Natural killer cell (primary cell): ENCODE measurements around the gene CASK. TPM values are rescaled to one million over a fixed set of nuclear protein-coding genes. Genes with fewer than 3 reads are reported as not detected.
A peak's percentile ranks its signal among the peaks of the same experiment; 100 is the strongest.

ENCODE experiments used
- ATAC-seq, 3 donors: fragments of 150-1000 bp in 2 of 3; fragments of 200-7000 bp in 1 of 3; cut with Tn5 transposase; 1 replicate in 1 of 3; 2 replicates in 2 of 3; pipeline ENCODE4 v1.10.0; 2021; ENCODE audit warnings: mild to moderate bottlenecking in 2 of 3, moderate library complexity in 2 of 3
- DNase-seq, 2 donors: peaks; one replicate each; pipeline versions ENCODE4 v3.0.0 to v3.0.0-alpha.2; 2013 to 2021; ENCODE audit warnings: mixed read lengths in 1 of 2
- H3K27ac ChIP-seq: one replicate; pipeline ENCODE4 v1.5.1; 2013; ENCODE audit warnings: mild to moderate bottlenecking, low read length
- H3K27me3 ChIP-seq: one replicate; pipeline ENCODE4 v1.6.1; 2013; ENCODE audit warnings: low read length; ENCODE audit not compliant: control insufficient read depth, insufficient read depth
- H3K36me3 ChIP-seq: one replicate; pipeline ENCODE4 v1.6.1; 2013; ENCODE audit warnings: low read length; ENCODE audit not compliant: control insufficient read depth, insufficient read depth
- H3K4me1 ChIP-seq: one replicate; pipeline ENCODE4 v1.6.1; 2013; ENCODE audit warnings: low read length; ENCODE audit not compliant: control insufficient read depth, insufficient read depth
- H3K4me3 ChIP-seq: one replicate; pipeline ENCODE4 v1.5.1; 2013; ENCODE audit warnings: low read length
- H3K9me3 ChIP-seq: one replicate; pipeline ENCODE4 v1.6.1; 2013; ENCODE audit warnings: low read length; ENCODE audit not compliant: control insufficient read depth, insufficient read depth
- H3K27ac Mint-ChIP-seq, 2 donors: one replicate each; pipeline ENCODE4 v1.8.0; 2022; ENCODE audit warnings: mild to moderate bottlenecking in 2 of 2, mixed read lengths in 2 of 2, moderate library complexity in 1 of 2
- H3K27me3 Mint-ChIP-seq, 2 donors: one replicate each; pipeline ENCODE4 v1.8.0; 2022; ENCODE audit warnings: low read depth in 2 of 2, mixed read lengths in 2 of 2
- H3K36me3 Mint-ChIP-seq: one replicate; pipeline ENCODE4 v1.8.0; 2022; ENCODE audit warnings: mixed read lengths
- H3K4me1 Mint-ChIP-seq, 2 donors: one replicate each; pipeline ENCODE4 v1.8.0; 2022; ENCODE audit warnings: mixed read lengths in 2 of 2
- H3K4me3 Mint-ChIP-seq: one replicate; pipeline ENCODE4 v1.8.0; 2022; ENCODE audit warnings: mild to moderate bottlenecking, moderate library complexity, mixed read lengths
- H3K9me3 Mint-ChIP-seq, 2 donors: one replicate each; pipeline ENCODE4 v1.8.0; 2022; ENCODE audit warnings: mixed read lengths in 2 of 2
- CTCF ChIP-seq: fragments of 200-600 bp; IDR thresholded peaks from one replicate; pipeline ENCODE4 v1.8.0; 2022; ENCODE audit warnings: antibody characterized with exemption
- WGBS: methylation state at CpG from one replicate; pipeline ENCODE4 v1.1.7; 2013; ENCODE audit warnings: missing lambda C conversion rate; ENCODE audit not compliant: insufficient coverage; 5-methylcytosine and 5-hydroxymethylcytosine counted together
- intact Hi-C: fragments of 100-400 bp; cut with micrococcal nuclease; formaldehyde crosslinking; loops from one replicate; pipeline ENCODE4 v1.14.2; 2022
- total RNA-seq, 4 donors: library from RNA; stranded (reverse); fragments of 120-200 nt in 1 of 4; gene quantifications; one replicate each; pipeline versions ENCODE4 v1.2.3 to v1.2.4, GENCODE V29; 2013 to 2022

Gene CASK
- total RNA-seq, 3 donors from 2014 or later (not counting 1 experiment from before 2014, with no cell fraction given): 23.5 to 27.9 (median 25.6) TPM

GRCh38 chrX:41670112-41670511, 253.2 kb downstream of the CASK start:
- peaks cover 10 to 21% of the 10 kb centered on the region in 2 donors for H3K4me1 Mint-ChIP-seq
- Histone ChIP-seq H3K36me3 (no peaks in the 10 kb centered on the region), H3K4me1 (peaks cover 9% of the 10 kb centered on the region), H3K27ac (no peak overlapping the region), H3K9me3 (no peaks in the 10 kb centered on the region), H3K4me3 (no peak overlapping the region), H3K27me3 (no peaks in the 10 kb centered on the region)
- peaks cover 0 to 16% of the 10 kb centered on the region in 2 donors for H3K27me3 Mint-ChIP-seq
- ATAC-seq (no peak), DNase-seq (no peak)
- no peak for TF ChIP-seq CTCF
- H3K4me3 Mint-ChIP-seq: no peak overlapping the region
- intact Hi-C loops: no loop called here
- no peaks in the 10 kb centered on the region for H3K36me3 Mint-ChIP-seq
- no peaks in the 10 kb centered on the region for H3K9me3 Mint-ChIP-seq
- H3K27ac Mint-ChIP-seq: no peak overlapping the region

- no peak for TF ChIP-seq CTCF
- Histone ChIP-seq H3K9me3 (no peaks in the 10 kb centered on the region), H3K36me3 (peaks cover 4% of the 10 kb centered on the region), H3K27ac (no peak overlapping the region), H3K4me3 (no peak overlapping the region), H3K4me1 (peaks cover 9% of the 10 kb centered on the region), H3K27me3 (no peaks in the 10 kb centered on the region)
- Mint-ChIP-seq H3K36me3 (no peaks in the 10 kb centered on the region), H3K27me3 (peaks cover 0 to 16% of the 10 kb centered on the region in 2 donors), H3K4me3 (no peak overlapping the region), H3K9me3 (no peaks in the 10 kb centered on the region), H3K27ac (no peak overlapping the region), H3K4me1 (peaks cover 10 to 19% of the 10 kb centered on the region in 2 donors)
- intact Hi-C loops: no loop called here
- ATAC-seq: no peak
- DNase-seq: no peak
- 90% methylated on average over 1 of the region's 3 CpGs for WGBS
Measured at GRCh38 chrX:41667631-41668030, 255.7 kb downstream of the CASK start.

GRCh38 chrX:41666251-41666650, 257.1 kb downstream of the CASK start:
- Mint-ChIP-seq H3K9me3 (no peaks in the 10 kb centered on the region), H3K36me3 (no peaks in the 10 kb centered on the region), H3K27ac (peak overlapping the region; percentile 26 to 38), H3K27me3 (peaks cover 0 to 16% of the 10 kb centered on the region in 2 donors), H3K4me1 (peaks cover 10 to 15% of the 10 kb centered on the region in 2 donors), H3K4me3 (no peak overlapping the region)
- Histone ChIP-seq H3K4me3 (no peak overlapping the region), H3K27me3 (no peaks in the 10 kb centered on the region), H3K36me3 (peaks cover 4% of the 10 kb centered on the region), H3K27ac (no peak overlapping the region), H3K4me1 (peaks cover 9% of the 10 kb centered on the region), H3K9me3 (no peaks in the 10 kb centered on the region)
- DNase-seq (no peak), ATAC-seq (peak in 1 of 3 donors; percentile 41)
- 14% methylated on average over 1 of the region's 1 CpG for WGBS
- no peak for TF ChIP-seq CTCF
- intact Hi-C loops: no loop called here

GRCh38 chrX:41665686-41666085, 257.7 kb downstream of the CASK start:
- no peak overlapping the region for H3K4me3 ChIP-seq
- intact Hi-C loops: no loop called here
- 50% methylated on average over 2 of the region's 2 CpGs for WGBS
- H3K4me1 ChIP-seq: peaks cover 9% of the 10 kb centered on the region
- no peaks in the 10 kb centered on the region for H3K36me3 Mint-ChIP-seq
- H3K27me3 ChIP-seq: no peaks in the 10 kb centered on the region
- H3K9me3 ChIP-seq: no peaks in the 10 kb centered on the region
- ATAC-seq: no peak
- DNase-seq: no peak
- peaks cover 0 to 16% of the 10 kb centered on the region in 2 donors for H3K27me3 Mint-ChIP-seq
- no peaks in the 10 kb centered on the region for H3K9me3 Mint-ChIP-seq
- H3K4me1 Mint-ChIP-seq: peaks cover 10 to 15% of the 10 kb centered on the region in 2 donors
- H3K27ac Mint-ChIP-seq: peak overlapping the region in 1 of 2 donors; percentile 51
- H3K36me3 ChIP-seq: peaks cover 4% of the 10 kb centered on the region
- no peak for TF ChIP-seq CTCF
- H3K4me3 Mint-ChIP-seq: no peak overlapping the region
- H3K27ac ChIP-seq: no peak overlapping the region
